ENCODE results near the gene LRRFIP1.
"Not testable (repeated sequence)": the region's sequence is repeated elsewhere in the genome, so short reads cannot be mapped to it uniquely, and the experiment has no call there.

The LRRFIP1 gene

DNA sequence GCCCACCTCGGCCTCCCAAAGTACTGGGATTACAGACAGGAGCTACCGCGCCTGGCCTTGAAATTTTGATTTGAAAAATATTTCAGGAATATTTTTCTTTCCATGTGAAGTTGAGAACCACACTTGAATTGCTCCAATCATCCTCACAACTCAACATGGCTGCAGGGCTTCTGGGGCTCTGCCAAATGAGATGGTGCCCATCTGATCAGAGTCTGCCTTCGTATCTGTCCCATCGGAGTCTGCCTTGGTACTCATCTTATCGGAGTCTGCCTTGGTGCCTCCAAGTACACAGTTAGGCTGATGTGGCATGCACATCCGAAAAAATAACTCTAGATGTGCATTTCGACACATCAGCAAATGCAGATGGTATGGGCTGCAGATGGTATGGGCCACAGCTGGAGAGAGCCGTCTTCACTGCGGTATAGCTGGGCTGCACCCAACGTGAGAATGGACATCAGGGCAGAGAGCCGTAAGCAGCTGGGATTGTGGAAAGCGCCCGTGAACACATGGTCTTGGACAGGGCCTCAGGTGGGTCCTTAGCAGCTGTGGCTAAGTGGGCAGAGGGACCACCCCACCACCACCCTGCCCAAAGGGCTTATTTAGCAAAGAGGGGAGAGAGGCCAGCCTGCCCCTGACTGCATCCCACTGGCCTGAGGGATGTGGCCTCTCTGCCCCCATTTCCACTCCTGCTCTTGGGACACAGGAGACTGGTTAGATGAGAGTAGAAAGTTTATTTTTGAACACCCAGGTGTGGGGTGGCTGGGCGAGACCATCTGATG, 119.1 kb downstream of the LRRFIP1 start:
- DNase-seq (ENCODE audit: low spot score), result no peak

DNA sequence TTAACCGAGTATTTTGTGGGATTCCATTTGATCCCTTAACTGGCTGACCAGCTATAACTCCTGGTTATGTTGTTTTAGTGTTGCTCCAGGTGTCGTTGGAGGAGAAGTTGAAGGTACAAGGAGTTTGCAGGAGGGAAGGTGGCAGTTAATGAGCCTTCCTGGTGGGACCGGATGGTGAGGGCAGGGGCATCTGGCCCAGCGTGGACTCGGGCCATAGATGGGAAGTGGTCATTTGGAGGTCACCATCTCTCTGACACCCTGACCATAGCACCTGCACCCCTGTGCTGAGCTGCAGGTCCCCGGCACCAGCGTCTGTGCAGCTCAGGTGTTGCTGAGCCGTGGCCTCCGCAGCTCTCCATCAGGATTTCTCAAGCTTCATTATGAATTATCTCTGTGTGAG, 119.8 kb downstream of the LRRFIP1 start:
- no peak for DNase-seq (ENCODE audit: low spot score)

DNA sequence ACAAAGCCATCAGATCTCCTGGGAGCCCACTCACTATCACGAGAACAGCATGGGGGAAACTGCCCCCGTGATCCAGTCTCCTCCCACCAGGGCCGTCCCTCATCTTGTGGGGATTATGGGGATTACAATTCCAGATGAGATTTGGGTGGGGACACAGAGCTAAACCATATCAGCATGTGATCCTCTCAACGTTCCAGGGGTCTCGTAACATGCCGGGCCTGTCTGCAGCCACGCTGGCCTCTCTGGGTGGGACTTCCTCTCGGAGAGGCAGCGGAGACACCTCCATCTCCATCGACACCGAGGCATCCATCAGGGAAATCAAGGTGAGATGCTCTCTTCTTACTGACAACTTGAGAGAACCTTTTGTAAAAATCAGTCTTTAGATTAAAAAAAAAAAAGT, 121.6 kb downstream of the LRRFIP1 start:
- DNase-seq (ENCODE audit: low spot score), result no peak

- no peak for DNase-seq (ENCODE audit: low spot score)
Observed at GRCh38 chr2:237749961-237750360, 122.6 kb downstream of the LRRFIP1 start.

DNA sequence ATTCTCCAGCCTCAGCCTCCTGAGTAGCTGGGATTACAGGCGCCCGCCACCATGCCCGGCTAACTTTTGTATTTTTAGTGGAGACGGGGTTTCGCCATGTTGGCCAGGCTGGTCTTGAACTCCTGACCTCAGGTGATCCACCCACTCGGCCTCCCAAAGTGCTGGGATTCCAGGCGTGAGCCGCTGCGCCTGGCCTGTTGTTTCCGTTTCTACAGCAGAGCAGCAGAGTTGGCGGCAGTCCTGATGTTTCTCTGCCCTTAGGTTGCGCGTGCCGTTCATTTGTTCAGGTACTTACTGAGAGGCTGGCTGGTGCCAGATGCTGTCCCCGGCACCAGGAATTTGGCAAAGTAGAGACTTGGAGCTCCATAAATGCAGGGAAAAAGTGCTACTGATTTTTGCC, 123.1 kb downstream of the LRRFIP1 start:
- DNase-seq (ENCODE audit: low spot score), result not testable (repeated sequence)

GRCh38 chr2:237752761-237753165, 125.4 kb downstream of the LRRFIP1 start:
- no peak for DNase-seq (ENCODE audit: low spot score)

- DNase-seq (ENCODE audit: low spot score), result no peak
Observed at GRCh38 chr2:237754182-237754581, 126.8 kb downstream of the LRRFIP1 start.

DNA sequence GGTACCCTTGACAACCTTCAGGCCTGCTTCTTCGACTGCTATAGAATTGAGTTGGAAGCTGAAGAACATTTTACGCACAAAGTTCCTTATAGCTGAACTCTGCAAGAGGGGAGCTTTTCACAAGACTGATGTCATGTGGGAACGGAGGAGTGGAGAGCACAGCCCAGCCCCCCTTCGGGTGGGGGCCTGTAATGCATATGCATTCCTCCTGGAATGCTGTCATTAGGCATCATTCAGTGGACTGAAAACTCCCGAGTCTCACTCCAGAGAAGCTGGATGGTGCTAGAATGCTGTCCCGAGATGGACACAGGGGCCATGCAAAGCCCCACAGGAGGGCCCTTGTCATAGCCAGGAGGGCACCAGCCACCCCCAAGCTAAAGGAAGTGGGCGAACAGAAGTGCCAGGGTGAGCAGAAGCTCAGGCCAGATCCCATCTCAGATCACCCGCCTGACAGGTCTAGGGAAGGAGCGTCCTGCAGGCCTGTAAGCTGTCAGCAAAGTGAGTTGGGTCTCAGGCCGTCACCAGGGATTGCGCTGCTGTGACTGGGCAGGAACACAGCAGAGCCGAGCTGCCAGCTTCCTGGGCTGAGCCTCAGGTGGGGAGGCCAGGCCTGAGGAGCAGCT, 127.3 kb downstream of the LRRFIP1 start:
- no peak for DNase-seq (ENCODE audit: low spot score)

GRCh38 chr2:237757616-237758015, 130.2 kb downstream of the LRRFIP1 start:
- no peak for DNase-seq (ENCODE audit: low spot score)

DNA sequence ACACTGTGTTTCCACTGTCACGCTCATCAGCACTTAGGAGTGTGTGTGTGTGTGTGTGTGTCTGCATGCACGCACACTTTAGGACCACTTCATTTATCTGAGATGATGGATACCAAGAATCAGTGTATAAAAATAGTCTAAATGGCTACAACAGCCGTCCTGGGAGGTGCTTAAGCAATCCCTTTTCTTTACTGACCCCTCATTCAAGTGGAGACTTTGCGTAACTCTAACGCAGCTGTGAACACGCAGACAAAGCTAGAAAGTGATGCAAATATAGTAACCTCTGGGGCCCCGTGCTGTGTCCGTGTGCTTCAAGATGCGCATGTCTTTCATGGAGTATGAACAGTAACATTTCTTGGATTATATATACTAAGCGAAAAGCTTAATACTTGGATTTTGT, 130.8 kb downstream of the LRRFIP1 start:
- DNase-seq (ENCODE audit: low spot score), result no peak

DNA sequence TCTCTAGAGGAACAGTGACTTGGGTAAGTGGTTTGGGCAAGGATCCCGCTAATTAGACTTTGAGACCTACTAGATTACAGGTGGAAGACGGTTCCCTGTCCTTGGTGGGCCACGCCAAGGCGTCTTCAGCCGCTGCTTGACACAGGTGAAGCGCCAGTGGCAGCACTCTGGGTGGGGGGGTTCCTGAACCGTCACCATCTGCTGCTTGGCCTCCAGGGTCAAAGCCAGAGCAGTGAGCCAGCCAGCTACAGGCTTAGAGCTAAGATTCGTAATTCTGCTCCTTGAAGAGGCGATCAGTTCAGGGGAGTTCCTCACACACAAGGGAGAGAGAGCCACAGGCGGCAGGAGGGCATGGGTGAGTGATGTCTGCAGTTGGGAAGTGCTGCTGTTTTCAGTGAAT, 131.8 kb downstream of the LRRFIP1 start:
- DNase-seq (ENCODE audit: low spot score), result no peak

- no peak for DNase-seq (ENCODE audit: low spot score)
Observed at GRCh38 chr2:237760506-237761502, 133.4 kb downstream of the LRRFIP1 start.

DNA sequence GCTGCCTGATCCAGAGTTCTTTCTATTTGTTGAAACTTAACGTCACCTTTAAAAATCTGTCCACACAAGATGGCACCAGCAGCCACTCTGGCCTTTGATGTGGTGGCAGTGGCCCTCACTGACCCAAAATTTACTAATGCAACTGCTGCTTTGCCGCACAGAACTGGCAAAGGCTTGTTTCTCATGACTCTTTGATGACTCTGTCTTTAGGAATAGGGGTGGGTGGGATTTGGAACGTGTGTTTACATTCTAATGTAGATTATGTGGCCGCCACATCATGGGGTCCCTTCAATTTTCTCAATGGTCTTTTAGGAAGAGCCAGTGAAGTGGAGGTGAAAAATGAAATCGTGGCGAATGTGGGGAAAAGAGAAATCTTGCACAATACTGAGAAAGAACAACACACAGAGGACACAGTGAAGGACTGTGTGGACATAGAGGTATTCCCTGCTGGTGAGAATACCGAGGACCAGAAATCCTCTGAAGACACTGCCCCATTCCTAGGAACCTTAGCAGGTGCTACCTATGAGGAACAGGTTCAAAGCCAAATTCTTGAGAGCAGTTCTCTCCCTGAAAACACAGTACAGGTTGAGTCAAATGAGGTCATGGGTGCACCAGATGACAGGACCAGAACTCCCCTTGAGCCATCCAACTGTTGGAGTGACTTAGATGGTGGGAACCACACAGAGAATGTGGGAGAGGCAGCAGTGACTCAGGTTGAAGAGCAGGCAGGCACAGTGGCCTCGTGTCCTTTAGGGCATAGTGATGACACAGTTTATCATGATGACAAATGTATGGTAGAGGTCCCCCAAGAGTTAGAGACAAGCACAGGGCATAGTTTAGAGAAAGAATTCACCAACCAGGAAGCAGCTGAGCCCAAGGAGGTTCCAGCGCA, 135.2 kb downstream of the LRRFIP1 start:
- DNase-seq (ENCODE audit: low spot score), result not testable (repeated sequence)

DNA sequence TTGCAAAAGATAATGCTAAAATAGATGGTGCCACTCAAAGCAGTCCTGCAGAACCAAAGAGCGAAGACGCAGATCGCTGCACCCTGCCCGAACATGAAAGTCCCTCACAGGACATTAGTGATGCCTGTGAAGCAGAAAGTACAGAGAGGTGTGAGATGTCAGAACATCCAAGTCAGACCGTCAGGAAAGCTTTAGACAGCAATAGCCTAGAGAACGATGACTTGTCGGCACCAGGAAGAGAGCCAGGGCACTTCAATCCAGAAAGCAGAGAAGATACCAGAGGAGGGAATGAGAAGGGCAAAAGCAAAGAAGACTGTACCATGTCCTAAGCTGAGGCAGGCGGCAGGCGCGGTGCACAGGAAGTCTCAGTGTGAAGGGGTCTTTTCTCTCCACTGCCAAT, 136.4 kb downstream of the LRRFIP1 start:
- no peak for DNase-seq (ENCODE audit: low spot score)

DNA sequence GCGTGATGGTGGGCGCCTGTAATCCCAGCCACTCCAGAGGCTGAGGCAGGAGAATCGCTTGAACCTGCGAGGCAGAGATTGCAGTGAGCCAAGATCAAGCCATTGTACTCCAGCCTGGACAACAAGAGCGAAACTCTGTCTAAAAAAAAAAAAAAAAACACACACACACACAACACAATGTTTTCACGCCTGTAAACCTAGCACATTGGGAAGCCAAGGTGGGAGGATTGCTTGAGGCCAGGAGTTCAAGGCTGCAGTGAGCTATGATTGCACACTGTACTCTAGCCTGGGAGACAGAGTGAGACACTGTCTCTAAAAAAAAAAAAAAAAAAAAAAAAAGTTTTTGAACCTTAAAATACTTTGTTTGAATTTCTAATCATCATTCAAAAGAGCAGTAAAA, 137.7 kb downstream of the LRRFIP1 start:
- DNase-seq (ENCODE audit: low spot score), result not testable (repeated sequence)

DNA sequence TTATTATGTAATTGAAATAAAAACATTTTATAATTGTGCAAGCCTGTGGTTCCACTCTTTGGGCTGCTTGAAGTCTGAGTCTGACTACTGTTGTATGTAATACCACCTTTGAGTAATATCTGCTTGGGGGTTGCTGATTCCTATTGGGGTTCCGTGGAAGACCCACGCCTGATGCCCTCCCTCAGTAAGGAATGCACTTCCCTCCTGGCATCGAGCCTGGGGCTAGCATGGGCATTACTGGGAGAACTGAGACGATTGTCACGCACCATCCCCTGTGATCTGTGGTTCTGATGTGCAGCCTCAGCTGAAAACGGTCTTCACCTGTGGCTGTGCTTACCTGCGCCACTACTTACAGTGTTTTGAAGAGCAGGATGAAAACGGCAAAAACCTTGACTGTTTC, 138.5 kb downstream of the LRRFIP1 start:
- no peak for DNase-seq (ENCODE audit: low spot score)

DNA sequence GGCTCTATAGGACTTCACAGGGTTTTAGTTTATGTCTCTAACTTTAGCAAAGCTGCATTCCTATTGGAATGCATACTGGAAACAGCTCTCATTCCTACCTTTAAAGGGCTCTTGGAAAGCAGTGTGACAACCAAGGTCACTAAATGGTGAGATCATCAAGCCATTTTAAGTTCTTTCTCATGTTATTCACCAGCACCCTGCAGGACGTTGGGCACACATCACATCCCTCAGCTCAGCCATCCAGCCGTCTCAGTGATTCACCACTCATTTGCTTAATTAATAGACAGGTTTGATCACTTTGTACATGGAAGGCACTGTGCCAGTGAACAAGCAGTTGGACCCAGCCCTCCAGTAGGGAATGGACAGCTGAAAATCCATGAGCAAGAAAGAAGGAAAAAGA, 139.0 kb downstream of the LRRFIP1 start:
- DNase-seq (ENCODE audit: low spot score), result no peak

DNA sequence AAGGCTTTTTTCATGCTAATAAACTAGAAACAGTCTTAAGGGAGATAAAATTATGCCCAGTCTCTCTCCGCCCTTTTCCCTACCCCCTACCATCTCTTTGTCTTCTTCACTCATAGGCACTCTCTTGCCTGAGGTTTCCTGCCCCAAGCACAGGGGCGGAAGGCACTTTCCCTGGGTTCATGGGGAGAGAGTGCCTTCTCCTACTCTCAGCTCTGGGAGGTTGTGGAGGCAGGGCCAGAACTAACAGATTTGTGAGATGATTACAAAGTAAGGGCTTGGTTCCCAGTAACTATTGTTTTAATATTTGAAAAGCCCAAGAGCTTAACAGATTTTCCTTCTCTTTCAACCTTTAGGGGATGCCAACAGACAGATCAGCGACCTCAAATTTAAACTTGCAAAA, 145.1 kb downstream of the LRRFIP1 start:
- no peak for DNase-seq (ENCODE audit: low spot score)

DNA sequence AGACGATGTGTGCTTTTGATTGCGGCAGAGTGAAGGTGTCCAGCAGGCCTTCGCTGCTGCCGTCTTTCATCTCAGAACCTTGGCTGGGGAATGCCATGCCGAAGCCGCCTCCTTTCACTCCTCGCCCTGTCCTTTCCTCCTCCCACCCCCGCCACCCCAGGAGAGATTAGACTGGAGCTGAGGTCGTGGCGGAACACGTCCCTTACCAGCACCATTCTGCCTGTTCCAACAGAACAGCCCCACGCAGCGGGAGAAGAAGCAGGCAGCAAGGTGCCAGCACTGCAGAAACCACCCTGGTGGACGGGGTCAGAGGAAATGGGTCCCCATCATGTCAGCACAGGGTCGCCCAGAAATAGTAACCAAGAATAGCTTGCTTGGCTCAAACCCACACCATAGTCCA, 146.4 kb downstream of the LRRFIP1 start:
- DNase-seq (ENCODE audit: low spot score), result no peak

- peak; percentile 20 for DNase-seq (ENCODE audit: low spot score)
Observed at GRCh38 chr2:237774811-237775553, 147.6 kb downstream of the LRRFIP1 start.

- no peak for DNase-seq (ENCODE audit: low spot score)
Observed at GRCh38 chr2:237779521-237779920, 152.1 kb downstream of the LRRFIP1 start.
